ENCODE results near the gene RNF217. TPM values are rescaled to one million over a fixed set of nuclear protein-coding genes. Genes with fewer than 3 reads are reported as not detected.

RNF217 gene
- total RNA-seq, 4 donors from 2014 or later = 6.0 to 24.3 (median 16.0) TPM

- Histone ChIP-seq H3K4me3 (no peak overlapping the region), H3K9me3 (no peaks in the 10 kb centered on the region), H3K4me1 (peaks cover 0 to 19% (median 0%) of the 10 kb centered on the region in 4 donors), H3K36me3 (no peaks in the 10 kb centered on the region), H3K27ac (no peak overlapping the region), H3K27me3 (no peaks in the 10 kb centered on the region)
- no peak for DNase-seq
- intact Hi-C loops (cut with DNase I; ENCODE audit: low total_unique reads) = no loop called here
- in situ Hi-C loops (cut with MboI; ENCODE audit: low pct_ligation_motif_present in 1 of 4, low pct_unique_long_range_greater_than_20kb in 1 of 4, low sequenced_read_pairs in 3 of 4) = no loop called here
- TF ChIP-seq POLR2AphosphoS5 (IDR thresholded peaks at IDR 0.05) (no peak), CTCF (IDR thresholded peaks at IDR 0.05) (no peak), EP300 (IDR thresholded peaks at IDR 0.05; ENCODE audit: low read depth) (no peak), POLR2A (IDR thresholded peaks at IDR 0.05) (no peak)
- 85 to 100% methylated on average over 1 of the region's 1 CpG for WGBS, 2 donors (ENCODE audit: low coverage in 1 of 2)
These were observed 28.8 kb downstream of the RNF217 start for GRCh38 chr6:124990988-124991387.

DNA sequence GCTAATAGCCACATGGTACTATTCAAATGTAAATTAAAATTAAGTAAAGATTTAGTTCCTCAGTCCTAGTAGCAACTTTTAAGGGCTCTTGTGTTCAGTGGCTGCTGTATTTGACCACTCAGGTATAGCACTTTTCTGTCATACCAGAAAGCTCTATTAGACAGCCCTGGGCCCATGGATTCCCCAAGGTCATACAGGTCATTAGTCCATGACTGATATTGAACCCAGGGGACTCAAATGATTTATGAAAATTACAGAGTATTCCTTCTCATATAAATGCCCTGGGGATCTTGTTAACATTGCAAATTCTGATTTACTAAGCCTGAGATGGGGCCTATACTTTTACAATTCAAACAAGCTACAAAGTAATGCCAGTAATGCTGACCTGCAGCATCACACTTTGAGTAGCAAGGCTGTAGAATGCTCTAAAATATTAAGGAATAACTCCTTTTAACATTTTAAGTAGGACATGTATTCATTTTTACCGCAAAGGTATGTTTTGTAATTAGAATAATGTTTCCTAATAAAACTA is 29.6 kb downstream of the RNF217 start:
- 93 to 100% methylated on average over 1 of the region's 1 CpG for WGBS, 2 donors (ENCODE audit: low coverage in 1 of 2)
- H3K27ac ChIP-seq = no peak overlapping the region
- H3K36me3 ChIP-seq = no peaks in the 10 kb centered on the region
- no peak overlapping the region for H3K4me3 ChIP-seq
- no peaks in the 10 kb centered on the region for H3K9me3 ChIP-seq
- no peaks in the 10 kb centered on the region for H3K27me3 ChIP-seq
- intact Hi-C loops (cut with DNase I; ENCODE audit: low total_unique reads) (no loop called here), in situ Hi-C loops (cut with MboI; ENCODE audit: low pct_ligation_motif_present in 1 of 4, low pct_unique_long_range_greater_than_20kb in 1 of 4, low sequenced_read_pairs in 3 of 4) (no loop called here)
- H3K4me1 ChIP-seq = peaks cover 0 to 25% (median 0%) of the 10 kb centered on the region in 4 donors
- TF ChIP-seq CTCF (IDR thresholded peaks at IDR 0.05) = no peak
- no peak for TF ChIP-seq POLR2AphosphoS5 (IDR thresholded peaks at IDR 0.05)
- TF ChIP-seq EP300 (IDR thresholded peaks at IDR 0.05; ENCODE audit: low read depth) = no peak
- TF ChIP-seq POLR2A (IDR thresholded peaks at IDR 0.05) = no peak
- DNase-seq = no peak

- H3K27ac ChIP-seq = no peak overlapping the region
- H3K4me1 ChIP-seq = peaks cover 0 to 23% (median 0%) of the 10 kb centered on the region in 4 donors
- TF ChIP-seq EP300 (IDR thresholded peaks at IDR 0.05; ENCODE audit: low read depth) = no peak
- no peak for TF ChIP-seq POLR2A (IDR thresholded peaks at IDR 0.05)
- no peak for TF ChIP-seq POLR2AphosphoS5 (IDR thresholded peaks at IDR 0.05)
- no peak for TF ChIP-seq CTCF (IDR thresholded peaks at IDR 0.05)
- H3K36me3 ChIP-seq = no peaks in the 10 kb centered on the region
- 86 to 92% methylated on average over 3 to 6 of the region's 6 CpGs for WGBS, 2 donors (ENCODE audit: low coverage in 1 of 2)
- in situ Hi-C loops (cut with MboI; ENCODE audit: low pct_ligation_motif_present in 1 of 4, low pct_unique_long_range_greater_than_20kb in 1 of 4, low sequenced_read_pairs in 3 of 4) (no loop called here), intact Hi-C loops (cut with DNase I; ENCODE audit: low total_unique reads) (no loop called here)
- no peak for DNase-seq
- H3K4me3 ChIP-seq = no peak overlapping the region
- H3K9me3 ChIP-seq = no peaks in the 10 kb centered on the region
- H3K27me3 ChIP-seq = no peaks in the 10 kb centered on the region
These were observed 31.1 kb downstream of the RNF217 start for GRCh38 chr6:124993327-124993726.

- Histone ChIP-seq H3K4me1 (peaks cover 0 to 31% (median 3%) of the 10 kb centered on the region in 4 donors), H3K36me3 (no peaks in the 10 kb centered on the region)
- in situ Hi-C loops (cut with MboI; ENCODE audit: low pct_ligation_motif_present in 1 of 4, low pct_unique_long_range_greater_than_20kb in 1 of 4, low sequenced_read_pairs in 3 of 4) = no loop called here
These were observed 32.4 kb downstream of the RNF217 start for GRCh38 chr6:124994648-124995047.

More at GRCh38 chr6:124994648-124995047, 32.4 kb downstream of the RNF217 start:
- no peak for TF ChIP-seq CTCF (IDR thresholded peaks at IDR 0.05)
- 54 to 58% methylated on average over 3 of the region's 3 CpGs for WGBS, 2 donors (ENCODE audit: low coverage in 1 of 2)
- Histone ChIP-seq H3K9me3 (no peaks in the 10 kb centered on the region), H3K27ac (no peak overlapping the region), H3K4me3 (no peak overlapping the region), H3K27me3 (no peaks in the 10 kb centered on the region)
- intact Hi-C loops (cut with DNase I; ENCODE audit: low total_unique reads) = no loop called here
- DNase-seq = no peak

Measured in transverse colon (tissue), 4 donors.